HG03439 (cell line): ENCODE measurements around the gene TRPM1.
"Not testable (repeated sequence)": the region's sequence is repeated elsewhere in the genome, so short reads cannot be mapped to it uniquely, and the experiment has no call there.

Source experiments
- ATAC-seq: cut with Tn5 transposase; IDR thresholded peaks from one replicate; pipeline ENCODE4 v1.9.1; 2021; ENCODE audit warnings: mild to moderate bottlenecking, moderate library complexity; ENCODE audit not compliant: unreplicated experiment

TRPM1 gene

DNA sequence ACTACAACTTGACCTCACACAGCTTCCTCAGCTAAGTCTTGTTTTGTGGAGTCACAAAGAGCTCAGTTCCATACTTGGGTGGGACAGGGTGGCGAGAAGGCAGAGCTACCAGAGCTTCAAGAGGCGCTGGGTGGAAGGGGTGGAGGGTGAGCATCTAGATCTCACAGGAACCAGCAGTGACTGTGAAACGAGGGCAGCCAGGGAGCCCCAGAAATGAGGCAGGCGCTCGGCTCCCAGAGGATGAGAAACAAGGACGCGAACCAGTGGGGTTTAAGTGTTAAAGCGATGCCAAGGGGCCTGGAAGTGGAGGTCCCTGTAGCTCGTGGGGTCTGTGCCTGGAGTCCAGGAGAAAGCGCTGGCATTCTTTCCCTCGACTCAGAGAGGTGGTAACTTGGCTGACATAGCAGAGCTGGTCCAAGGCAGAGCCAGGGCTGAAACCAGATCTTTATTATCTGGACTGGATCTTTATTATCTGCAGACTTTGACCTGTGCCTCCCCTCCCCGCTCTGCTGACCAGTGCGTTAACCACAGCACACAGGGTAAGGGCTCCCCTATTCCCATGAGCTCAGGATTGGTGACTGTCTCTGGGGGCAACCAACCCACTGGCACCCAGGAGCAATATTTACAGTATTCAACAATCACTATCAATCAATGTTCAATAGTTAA is 26.2 kb upstream of the TRPM1 start:
- no peak for ATAC-seq

DNA sequence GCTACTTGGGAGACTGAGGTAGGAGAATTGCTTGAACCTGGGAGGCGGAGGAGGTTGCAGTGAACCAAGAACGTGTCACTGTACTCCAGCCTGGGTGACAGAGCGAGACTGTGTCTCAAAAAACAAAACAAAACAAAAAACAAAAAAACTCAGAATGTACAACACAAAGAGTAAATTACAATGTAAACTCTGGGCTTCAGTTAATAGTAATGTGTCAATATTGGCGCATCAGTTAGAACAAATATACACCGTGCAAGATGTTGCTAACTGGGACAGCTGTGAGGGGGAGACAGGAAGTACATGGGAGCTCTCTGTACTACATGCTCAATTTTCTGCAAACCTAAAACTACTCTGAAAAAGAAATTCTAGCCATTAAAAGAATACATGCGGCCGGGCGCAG is 23.5 kb upstream of the TRPM1 start:
- ATAC-seq, result no peak

- no peak for ATAC-seq
Observed at GRCh38 chr15:31116423-31117030, 15.0 kb upstream of the TRPM1 start.

- no peak for ATAC-seq
Observed at GRCh38 chr15:31111091-31111647, 9.6 kb upstream of the TRPM1 start.

GRCh38 chr15:31108836-31109235 is 7.3 kb upstream of the TRPM1 start:
- no peak for ATAC-seq

- ATAC-seq, result no peak
Observed at GRCh38 chr15:31106495-31107300, 5.2 kb upstream of the TRPM1 start.

GRCh38 chr15:31104003-31104402 is 2.5 kb upstream of the TRPM1 start:
- ATAC-seq, result no peak

- no peak for ATAC-seq
Observed at GRCh38 chr15:31102374-31103342, 1.1 kb upstream of the TRPM1 start.

DNA sequence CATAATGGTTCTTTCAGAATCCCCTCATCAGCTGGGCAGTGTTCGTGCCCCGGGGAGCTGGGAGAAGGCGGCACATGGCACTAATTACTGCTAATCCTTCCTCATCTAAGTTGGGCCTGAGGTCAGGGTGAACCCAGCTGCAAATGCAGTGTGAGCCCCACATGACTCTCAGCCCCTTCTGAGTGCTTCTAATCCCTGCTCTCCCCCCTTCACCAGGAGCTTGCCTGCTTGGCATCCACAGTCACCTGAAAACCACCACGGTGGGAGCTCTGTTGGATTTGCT is 455 bp upstream of the TRPM1 start:
- no peak for ATAC-seq

GRCh38 chr15:31100738-31101137 is 787 bp downstream of the TRPM1 start:
- no peak for ATAC-seq

DNA sequence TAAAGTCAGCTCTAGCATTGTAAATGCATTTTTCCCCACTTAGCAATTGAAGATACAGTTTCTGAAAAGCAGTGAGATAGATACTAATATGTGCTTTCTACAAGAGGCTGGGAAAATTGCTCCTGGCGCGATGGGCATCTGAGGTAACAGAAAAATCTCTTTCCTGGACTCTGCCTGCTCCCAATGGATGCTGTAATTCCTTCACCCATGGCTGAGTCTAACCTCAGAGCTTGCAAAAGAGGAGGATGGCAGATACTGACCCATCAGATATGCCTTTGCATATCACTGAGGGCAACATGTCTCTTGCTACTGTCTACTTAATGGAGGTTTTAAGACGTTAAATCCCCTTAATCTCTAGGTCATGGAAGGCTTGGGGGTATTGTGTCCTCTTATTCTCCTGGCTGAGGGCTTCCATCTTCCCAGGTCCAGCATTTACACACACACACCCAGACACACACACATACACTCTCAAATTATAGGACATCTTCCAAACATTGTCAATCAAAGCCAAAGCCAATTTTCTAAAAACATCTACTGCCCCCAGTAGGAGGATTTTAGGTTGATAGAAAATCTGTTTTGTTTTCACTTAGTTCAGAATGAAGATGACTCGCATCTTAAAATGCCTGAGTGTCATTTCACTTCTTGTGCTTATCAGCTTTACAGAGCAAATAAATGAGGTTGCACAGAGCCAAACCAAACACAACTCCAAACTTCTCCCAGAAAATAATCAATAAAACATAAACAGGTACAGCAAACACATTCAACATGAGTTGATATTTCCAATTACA is 2.4 kb downstream of the TRPM1 start:
- no peak for ATAC-seq

DNA sequence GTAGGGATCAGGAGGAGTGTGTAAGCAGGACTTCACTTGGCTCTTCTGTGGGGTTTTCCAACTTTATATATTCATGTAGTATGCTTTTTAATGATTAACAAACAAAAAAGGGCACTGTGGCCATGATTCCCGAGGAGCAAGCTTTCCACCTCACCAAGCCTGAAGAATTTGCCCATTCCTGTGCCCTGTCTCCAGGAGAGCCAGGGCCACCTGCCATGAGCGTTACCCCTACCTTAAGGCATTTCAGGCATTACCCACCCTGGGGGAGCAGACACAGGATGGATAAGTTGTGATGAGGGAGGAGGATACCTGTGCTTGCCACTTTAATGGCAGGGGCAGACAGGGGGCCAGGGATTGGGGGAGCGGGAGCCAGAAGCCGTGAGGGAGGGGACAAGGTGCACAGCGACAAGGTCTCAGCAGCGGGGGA is 3.0 kb downstream of the TRPM1 start:
- ATAC-seq, result no peak

DNA sequence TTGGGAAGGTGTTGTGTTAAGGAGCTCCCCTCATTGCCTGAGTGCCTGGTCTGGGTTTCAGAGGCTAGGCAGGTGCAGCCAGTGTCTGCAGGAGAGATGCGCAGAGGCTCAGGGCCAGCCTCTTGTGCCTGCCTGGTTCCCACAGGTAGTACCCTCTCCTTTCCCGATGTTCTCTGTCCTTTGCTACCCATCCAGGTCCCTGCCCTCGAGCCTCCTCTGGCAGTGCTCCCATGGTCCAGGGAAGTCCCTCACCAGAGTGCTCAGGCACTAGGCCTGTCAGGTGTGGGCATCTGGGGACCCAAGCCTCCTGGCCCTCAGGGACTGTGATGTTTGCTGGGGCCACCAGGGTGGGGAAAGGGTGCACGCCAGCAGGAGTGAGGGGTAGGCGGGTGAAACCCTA is 5.0 kb downstream of the TRPM1 start:
- ATAC-seq, result no peak

GRCh38 chr15:31091481-31091880 is 10.0 kb downstream of the TRPM1 start:
- ATAC-seq, result no peak

- ATAC-seq, result no peak
Observed at GRCh38 chr15:31090766-31091165, 10.8 kb downstream of the TRPM1 start.

- ATAC-seq, result no peak
Observed at GRCh38 chr15:31089368-31090047, 12.0 kb downstream of the TRPM1 start.

GRCh38 chr15:31088672-31089367 is 12.7 kb downstream of the TRPM1 start:
- ATAC-seq, result no peak

DNA sequence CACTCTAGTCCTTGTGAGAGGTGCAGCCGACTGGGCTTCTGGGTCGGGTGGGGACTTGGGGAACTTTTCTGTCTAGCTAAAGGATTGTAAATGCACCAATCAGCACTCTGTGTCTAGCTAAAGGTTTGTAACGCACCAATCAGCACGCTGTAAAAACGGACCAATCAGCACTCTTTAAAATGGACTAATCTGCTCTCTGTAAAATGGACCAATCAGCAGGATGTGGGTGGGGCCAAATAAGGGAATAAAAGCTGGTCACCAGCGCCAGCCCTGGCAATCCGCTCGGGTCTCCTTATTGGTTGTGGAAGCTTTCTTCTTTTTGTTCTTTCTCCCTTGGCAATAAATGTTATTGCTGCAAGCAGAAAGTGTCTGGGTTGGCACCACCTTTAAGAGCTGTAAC is 13.5 kb downstream of the TRPM1 start:
- not testable (repeated sequence) for ATAC-seq

DNA sequence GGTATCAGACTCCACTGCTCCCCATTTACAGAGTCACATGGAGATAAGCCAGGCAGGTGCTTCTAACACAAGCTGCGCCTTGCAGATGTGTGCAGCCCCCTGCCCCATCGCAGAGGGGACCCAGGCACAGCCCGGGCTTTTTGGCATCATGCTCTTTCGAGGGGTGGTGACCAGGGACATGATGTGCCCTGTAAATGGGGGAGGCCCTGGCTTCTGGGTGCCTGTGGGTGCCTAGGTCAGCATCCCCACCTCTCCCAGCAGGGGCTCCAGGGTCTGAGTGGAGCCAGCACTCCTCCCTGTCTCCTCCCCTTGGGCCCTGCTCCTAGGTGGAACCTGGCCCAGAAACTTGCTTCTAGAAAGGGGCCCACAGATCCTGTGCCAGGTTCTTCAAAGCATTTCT is 15.2 kb downstream of the TRPM1 start:
- ATAC-seq, result no peak
